ENCODE measurements around the gene AK1. TPM values are rescaled to one million over a fixed set of nuclear protein-coding genes. Genes with fewer than 3 reads are reported as not detected.

Gene AK1
- total RNA-seq, 1 experiment from 2014 or later: 75.9 TPM

- DNase-seq (ENCODE audit: unreplicated experiment): peak; percentile 72
- Mint-ChIP-seq H3K27me3 (ENCODE audit: insufficient read depth, unreplicated experiment) (no peaks in the 10 kb centered on the region), H3K4me1 (ENCODE audit: insufficient read depth, unreplicated experiment) (peaks cover 9% of the 10 kb centered on the region), H3K4me3 (ENCODE audit: unreplicated experiment) (peak overlapping the region; percentile 72), H3K9me3 (ENCODE audit: unreplicated experiment) (no peaks in the 10 kb centered on the region), H3K36me3 (ENCODE audit: insufficient read depth, unreplicated experiment) (peaks cover 11% of the 10 kb centered on the region), H3K27ac (ENCODE audit: low read depth, unreplicated experiment) (peak overlapping the region; percentile 63)
- no peak for TF ChIP-seq CTCF (IDR thresholded peaks at IDR 0.05; ENCODE audit: unreplicated experiment)
- BruUV-seq (replicated peaks): no TSS peak
- CTCF ChIA-PET: interaction anchor here (0.7 to 1.9 kb wide), 7 partner anchors 21 to 139 kb away, joined by 3 to 7 read pairs (median 4); partner anchors contain the start of gene TOR2A
- intact Hi-C loops (cut with micrococcal nuclease): loop anchor here (1.0 kb wide), 1 partner anchor 47 kb away; no protein-coding TSS in a partner anchor
- POLR2A ChIA-PET: interaction anchor here (0.7 to 2.3 kb wide), 9 partner anchors 24 to 134 kb away, joined by 3 to 8 read pairs (median 3); partner anchors contain the start of genes FPGS and ST6GALNAC4
Measured at GRCh38 chr9:127874301-127875221, 2.9 kb downstream of the AK1 start.

GRCh38 chr9:127873886-127874285 is 3.6 kb downstream of the AK1 start:
- ChIA-PET POLR2A (interaction anchor here (0.7 to 2.3 kb wide), 8 partner anchors 25 to 133 kb away, joined by 3 to 8 read pairs (median 3); partner anchors contain the start of genes FPGS and ST6GALNAC4), CTCF (interaction anchor here (0.6 to 1.9 kb wide), 11 partner anchors 11 to 908 kb away, joined by 3 to 7 read pairs (median 4); partner anchors contain the start of gene TOR2A)
- H3K4me1 Mint-ChIP-seq (ENCODE audit: insufficient read depth, unreplicated experiment): peaks cover 9% of the 10 kb centered on the region
- TF ChIP-seq CTCF (IDR thresholded peaks at IDR 0.05; ENCODE audit: unreplicated experiment): no peak
- no peaks in the 10 kb centered on the region for H3K9me3 Mint-ChIP-seq (ENCODE audit: unreplicated experiment)
- peak overlapping the region; percentile 54 for H3K27ac Mint-ChIP-seq (ENCODE audit: low read depth, unreplicated experiment)
- intact Hi-C loops (cut with micrococcal nuclease): loop anchor here (1.0 kb wide), 1 partner anchor 47 kb away; no protein-coding TSS in a partner anchor
- DNase-seq (ENCODE audit: unreplicated experiment): peak; percentile 74
- TSS peak; percentile 39 for BruUV-seq (replicated peaks)
- H3K4me3 Mint-ChIP-seq (ENCODE audit: unreplicated experiment): peak overlapping the region; percentile 72
- peaks cover 11% of the 10 kb centered on the region for H3K36me3 Mint-ChIP-seq (ENCODE audit: insufficient read depth, unreplicated experiment)
- no peaks in the 10 kb centered on the region for H3K27me3 Mint-ChIP-seq (ENCODE audit: insufficient read depth, unreplicated experiment)

- no peaks in the 10 kb centered on the region for H3K9me3 Mint-ChIP-seq (ENCODE audit: unreplicated experiment)
- peaks cover 11% of the 10 kb centered on the region for H3K36me3 Mint-ChIP-seq (ENCODE audit: insufficient read depth, unreplicated experiment)
- H3K4me3 Mint-ChIP-seq (ENCODE audit: unreplicated experiment): no peak overlapping the region
- no peak for TF ChIP-seq CTCF (IDR thresholded peaks at IDR 0.05; ENCODE audit: unreplicated experiment)
- no peak for DNase-seq (ENCODE audit: unreplicated experiment)
- BruUV-seq (replicated peaks): no TSS peak
- H3K27ac Mint-ChIP-seq (ENCODE audit: low read depth, unreplicated experiment): no peak overlapping the region
- ChIA-PET CTCF (interaction anchor here (0.6 to 1.9 kb wide), 11 partner anchors 10 to 908 kb away, joined by 3 to 7 read pairs (median 3); partner anchors contain the start of gene TOR2A), POLR2A (interaction anchor here (0.6 to 2.3 kb wide), 6 partner anchors 9 to 260 kb away, joined by 3 to 8 read pairs (median 4); partner anchors contain the start of gene FPGS)
- no peaks in the 10 kb centered on the region for H3K27me3 Mint-ChIP-seq (ENCODE audit: insufficient read depth, unreplicated experiment)
- intact Hi-C loops (cut with micrococcal nuclease): no loop called here
- peaks cover 9% of the 10 kb centered on the region for H3K4me1 Mint-ChIP-seq (ENCODE audit: insufficient read depth, unreplicated experiment)
Measured at GRCh38 chr9:127873223-127873691, 4.2 kb downstream of the AK1 start.
